Heart left ventricle (tissue), 13 donors: ENCODE data around the gene CNP.

Experiments used
- POLR2A ChIP-seq, 2 donors: fragments of 450-650 bp; IDR thresholded peaks; one replicate each; pipeline ENCODE4 v1.6.1; 2017; ENCODE audit warnings: antibody characterized with exemption in 2 of 2, mild to moderate bottlenecking in 2 of 2, moderate library complexity in 2 of 2
- TF ChIP-seq, protein P1 (sequence below), 12 donors: fragments of 200-600 bp; sonication (generic) in 4 of 12; IDR thresholded peaks; one replicate each; pipeline versions ENCODE4 v1.5.0 to v1.8.0; 2018 to 2022; ENCODE audit warnings: antibody characterized with exemption in 12 of 12, mild to moderate bottlenecking in 5 of 12
- donor health status: ischemic (EF 13 %, LVEDD 7.1; RV severe dilation, severe dysfunction).
- donor health status: DM: no; HTN: yes; CAD: no.
- donor health status: DM: no; HTN: no; CAD: no.
- donor health status: ischemic (EF 25% LVEDD 6.9; RV normal size, moderate dysfunction).
- donor health status: ischemic (EF 25% LVEDD 5.7; RV mildly dilated, moderate dysfunction).
- donor health status: ischemic (EF 35%, LVEDD 5.7; RV mildly dilated, moderate dysfunction).
- donor health status: nonischemic (EF 11% LVEDD 7.7; RV severe dilation, severe dysfunction).
- donor health status: DM: yes; HTN: yes; CAD: no.
- donor health status: PGD.
- donor health status: ischemic (EF 29% LVEDD 5.4; RV normal size, mild dysfunction).
- donor health status: nonischemic (EF 23%, LVEDD 6.1; RV moderate dilation, normal function).

GRCh38 chr17:41939044-41939692 lies 27.4 kb upstream of the CNP start:
- TF ChIP-seq, protein P1, sequence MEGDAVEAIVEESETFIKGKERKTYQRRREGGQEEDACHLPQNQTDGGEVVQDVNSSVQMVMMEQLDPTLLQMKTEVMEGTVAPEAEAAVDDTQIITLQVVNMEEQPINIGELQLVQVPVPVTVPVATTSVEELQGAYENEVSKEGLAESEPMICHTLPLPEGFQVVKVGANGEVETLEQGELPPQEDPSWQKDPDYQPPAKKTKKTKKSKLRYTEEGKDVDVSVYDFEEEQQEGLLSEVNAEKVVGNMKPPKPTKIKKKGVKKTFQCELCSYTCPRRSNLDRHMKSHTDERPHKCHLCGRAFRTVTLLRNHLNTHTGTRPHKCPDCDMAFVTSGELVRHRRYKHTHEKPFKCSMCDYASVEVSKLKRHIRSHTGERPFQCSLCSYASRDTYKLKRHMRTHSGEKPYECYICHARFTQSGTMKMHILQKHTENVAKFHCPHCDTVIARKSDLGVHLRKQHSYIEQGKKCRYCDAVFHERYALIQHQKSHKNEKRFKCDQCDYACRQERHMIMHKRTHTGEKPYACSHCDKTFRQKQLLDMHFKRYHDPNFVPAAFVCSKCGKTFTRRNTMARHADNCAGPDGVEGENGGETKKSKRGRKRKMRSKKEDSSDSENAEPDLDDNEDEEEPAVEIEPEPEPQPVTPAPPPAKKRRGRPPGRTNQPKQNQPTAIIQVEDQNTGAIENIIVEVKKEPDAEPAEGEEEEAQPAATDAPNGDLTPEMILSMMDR (IDR thresholded peaks at IDR 0.05) = no peak
- no peak for TF ChIP-seq POLR2A (IDR thresholded peaks at IDR 0.05)
